ENCODE measurements around the gene C1QTNF1.

DNA sequence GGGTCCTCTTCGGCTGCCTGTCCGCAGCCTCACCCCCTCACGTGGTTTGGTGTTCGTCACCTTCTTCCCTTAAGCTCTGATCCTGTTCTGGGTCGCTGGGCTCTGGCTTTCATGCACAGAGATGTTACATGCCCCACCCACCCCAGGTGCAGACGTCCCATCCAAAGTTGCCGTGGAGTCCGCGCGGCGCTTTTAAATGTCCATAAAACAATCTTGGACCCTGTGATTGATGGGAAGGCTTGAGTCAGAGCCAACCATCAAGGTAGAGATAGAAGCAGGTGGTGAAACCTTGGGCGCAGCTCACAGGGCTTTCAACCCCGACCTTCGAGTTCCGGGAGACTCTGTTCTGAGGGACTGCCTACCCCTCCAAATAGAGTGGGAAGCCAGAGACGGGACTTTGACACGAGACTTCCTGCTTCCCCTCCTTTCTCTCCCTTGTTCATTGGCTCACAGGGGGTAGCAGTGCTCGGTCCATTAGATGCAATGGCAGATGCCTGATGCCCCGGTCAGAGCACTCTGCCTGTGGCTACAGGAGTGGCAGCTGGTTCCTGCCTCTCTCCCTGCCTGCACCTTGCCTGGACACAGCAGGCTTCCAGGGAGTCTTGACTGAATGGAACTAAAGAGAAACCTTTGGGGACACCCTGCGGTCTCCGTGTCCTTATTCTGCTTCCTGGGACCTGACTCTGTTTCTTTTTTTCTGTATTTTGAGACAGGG, 54.7 kb downstream of the C1QTNF1 start:
- TF ChIP-seq TAF1 (IDR thresholded peaks at IDR 0.05; ENCODE audit: low read depth) (no peak), NFIC (IDR thresholded peaks at IDR 0.05) (no peak), FOXM1 (IDR thresholded peaks at IDR 0.05; ENCODE audit: borderline replicate concordance, low read depth) (no peak), CEBPB (IDR thresholded peaks at IDR 0.05) (no peak)

Measured in Ishikawa (cell line).